K562 (cell line): ENCODE results near the gene EMD. TPM values are rescaled to one million over a fixed set of nuclear protein-coding genes. Genes with fewer than 3 reads are reported as not detected.
A peak's percentile ranks its signal among the peaks of the same experiment; 100 is the strongest.

Experiments
- C11orf30 ChIP-seq: fragments of 450-650 bp; IDR thresholded peaks from 2 replicates; pipeline ENCODE4 v1.6.1; 2016; ENCODE audit warnings: low read depth, mild to moderate bottlenecking
- HDAC3 ChIP-seq: fragments of 450-650 bp; IDR thresholded peaks from 2 replicates; pipeline ENCODE4 v1.6.1; 2018; ENCODE audit warnings: borderline replicate concordance, mild to moderate bottlenecking, moderate library complexity; ENCODE audit not compliant: partially characterized antibody
- NRF1 ChIP-seq, 2 experiments: fragments of 450-650 bp; IDR thresholded peaks in 1 of 2; conservative IDR thresholded peaks in 1 of 2; 2 replicates each; pipeline ENCODE4 v1.6.1; 2014; ENCODE audit warnings: mild to moderate bottlenecking in 2 of 2
- ZNF707 ChIP-seq: fragments of 250-450 bp; sonication (Bioruptor Pico); conservative IDR thresholded peaks from 2 replicates; pipeline ENCODE4 v1.8.0; 2022; ENCODE audit warnings: inconsistent platforms, mild to moderate bottlenecking, moderate library complexity
- polyA plus RNA-seq, 8 experiments: library from polyadenylated mRNA; depleted of rRNA in 4 of 8; stranded (reverse) in 5 of 8; unstranded in 3 of 8; fragments of >200 nt; fragmentation: Nextera tagmentation in 2 of 8; fragmentation: Illumina TruSeq in 1 of 8; extraction: Ambion mirVana in 2 of 8; extraction: Trizol in 1 of 8; gene quantifications; 2 replicates each; pipeline versions ENCODE4 v1.2.1 to v1.2.3, GENCODE V29; 2011 to 2014; ENCODE audit warnings: inconsistent platforms in 1 of 8, missing spikeins in 1 of 8
- total RNA-seq, 7 experiments: library from RNA; depleted of rRNA in 6 of 7; stranded (reverse); fragments of >200 nt in 6 of 7; fragmentation: Illumina TruSeq in 2 of 7; extraction: Trizol in 2 of 7; gene quantifications; 2 replicates each; pipeline versions ENCODE4 v1.2.1 to v1.2.3, GENCODE V29; 2011 to 2021; ENCODE audit warnings: low replicate concordance in 1 of 7
- TF ChIP-seq, protein P1 (sequence below): fragments of 450-650 bp; IDR thresholded peaks from 2 replicates; pipeline ENCODE4 v1.6.1; 2016; ENCODE audit warnings: mild to moderate bottlenecking, moderate library complexity
- TF ChIP-seq, protein P2 (sequence below): fragments of 450-650 bp; formaldehyde crosslinking; IDR thresholded peaks from 2 replicates; pipeline ENCODE4 v1.4.0; 2022; ENCODE audit warnings: mild to moderate bottlenecking, moderate library complexity
- TF ChIP-seq, protein P3 (sequence below): fragments of 200-800 bp; sonication (Bioruptor generic); IDR thresholded peaks from 2 replicates; pipeline ENCODE4 v1.6.1; 2016; ENCODE audit warnings: missing genetic modification characterization, missing compliant biosample characterization

The EMD gene
- total and polyA plus RNA-seq, 9 of the 15 experiments (the other 6 are each of a cell fraction or from before 2014, with no cell fraction given) = 2.3 to 206 (median 61.9) TPM

DNA sequence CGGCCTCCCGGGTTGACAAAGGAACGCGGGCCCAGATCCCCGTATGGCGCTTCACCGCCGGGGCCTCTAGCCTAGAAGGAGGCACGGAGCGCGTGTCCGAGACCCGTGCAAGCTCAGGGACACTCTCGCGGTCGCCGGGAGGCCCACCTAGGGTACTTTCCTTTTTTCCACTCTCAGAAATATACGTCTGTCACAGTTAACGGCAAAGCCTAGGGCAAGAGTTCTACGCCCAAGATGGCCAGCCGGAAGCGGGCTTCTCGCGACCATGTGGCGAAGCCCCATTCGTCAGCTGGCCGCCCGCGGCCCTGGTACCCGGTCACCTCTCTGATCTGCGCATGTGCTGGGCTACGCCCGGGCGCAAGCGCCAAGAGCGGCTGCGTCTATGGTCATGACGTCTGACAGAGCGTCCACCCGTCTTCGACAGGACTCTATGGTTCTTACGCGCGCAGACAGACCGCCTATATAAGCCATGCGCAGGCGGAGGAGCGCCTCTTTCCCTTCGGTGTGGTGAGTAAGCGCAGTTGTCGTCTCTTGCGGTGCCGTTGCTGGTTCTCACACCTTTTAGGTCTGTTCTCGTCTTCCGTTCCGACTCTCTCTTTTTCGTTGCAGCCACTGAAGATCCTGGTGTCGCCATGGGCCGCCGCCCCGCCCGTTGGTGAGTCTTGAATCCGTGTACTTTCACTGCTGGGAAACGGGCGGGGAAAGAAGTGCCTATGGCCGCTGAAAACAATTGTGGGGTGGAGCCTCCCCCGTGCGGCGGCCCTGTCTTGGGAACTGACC is 19.0 kb downstream of the EMD start, which contains the start of gene RPL10 (continued):
- TF ChIP-seq, protein P1, sequence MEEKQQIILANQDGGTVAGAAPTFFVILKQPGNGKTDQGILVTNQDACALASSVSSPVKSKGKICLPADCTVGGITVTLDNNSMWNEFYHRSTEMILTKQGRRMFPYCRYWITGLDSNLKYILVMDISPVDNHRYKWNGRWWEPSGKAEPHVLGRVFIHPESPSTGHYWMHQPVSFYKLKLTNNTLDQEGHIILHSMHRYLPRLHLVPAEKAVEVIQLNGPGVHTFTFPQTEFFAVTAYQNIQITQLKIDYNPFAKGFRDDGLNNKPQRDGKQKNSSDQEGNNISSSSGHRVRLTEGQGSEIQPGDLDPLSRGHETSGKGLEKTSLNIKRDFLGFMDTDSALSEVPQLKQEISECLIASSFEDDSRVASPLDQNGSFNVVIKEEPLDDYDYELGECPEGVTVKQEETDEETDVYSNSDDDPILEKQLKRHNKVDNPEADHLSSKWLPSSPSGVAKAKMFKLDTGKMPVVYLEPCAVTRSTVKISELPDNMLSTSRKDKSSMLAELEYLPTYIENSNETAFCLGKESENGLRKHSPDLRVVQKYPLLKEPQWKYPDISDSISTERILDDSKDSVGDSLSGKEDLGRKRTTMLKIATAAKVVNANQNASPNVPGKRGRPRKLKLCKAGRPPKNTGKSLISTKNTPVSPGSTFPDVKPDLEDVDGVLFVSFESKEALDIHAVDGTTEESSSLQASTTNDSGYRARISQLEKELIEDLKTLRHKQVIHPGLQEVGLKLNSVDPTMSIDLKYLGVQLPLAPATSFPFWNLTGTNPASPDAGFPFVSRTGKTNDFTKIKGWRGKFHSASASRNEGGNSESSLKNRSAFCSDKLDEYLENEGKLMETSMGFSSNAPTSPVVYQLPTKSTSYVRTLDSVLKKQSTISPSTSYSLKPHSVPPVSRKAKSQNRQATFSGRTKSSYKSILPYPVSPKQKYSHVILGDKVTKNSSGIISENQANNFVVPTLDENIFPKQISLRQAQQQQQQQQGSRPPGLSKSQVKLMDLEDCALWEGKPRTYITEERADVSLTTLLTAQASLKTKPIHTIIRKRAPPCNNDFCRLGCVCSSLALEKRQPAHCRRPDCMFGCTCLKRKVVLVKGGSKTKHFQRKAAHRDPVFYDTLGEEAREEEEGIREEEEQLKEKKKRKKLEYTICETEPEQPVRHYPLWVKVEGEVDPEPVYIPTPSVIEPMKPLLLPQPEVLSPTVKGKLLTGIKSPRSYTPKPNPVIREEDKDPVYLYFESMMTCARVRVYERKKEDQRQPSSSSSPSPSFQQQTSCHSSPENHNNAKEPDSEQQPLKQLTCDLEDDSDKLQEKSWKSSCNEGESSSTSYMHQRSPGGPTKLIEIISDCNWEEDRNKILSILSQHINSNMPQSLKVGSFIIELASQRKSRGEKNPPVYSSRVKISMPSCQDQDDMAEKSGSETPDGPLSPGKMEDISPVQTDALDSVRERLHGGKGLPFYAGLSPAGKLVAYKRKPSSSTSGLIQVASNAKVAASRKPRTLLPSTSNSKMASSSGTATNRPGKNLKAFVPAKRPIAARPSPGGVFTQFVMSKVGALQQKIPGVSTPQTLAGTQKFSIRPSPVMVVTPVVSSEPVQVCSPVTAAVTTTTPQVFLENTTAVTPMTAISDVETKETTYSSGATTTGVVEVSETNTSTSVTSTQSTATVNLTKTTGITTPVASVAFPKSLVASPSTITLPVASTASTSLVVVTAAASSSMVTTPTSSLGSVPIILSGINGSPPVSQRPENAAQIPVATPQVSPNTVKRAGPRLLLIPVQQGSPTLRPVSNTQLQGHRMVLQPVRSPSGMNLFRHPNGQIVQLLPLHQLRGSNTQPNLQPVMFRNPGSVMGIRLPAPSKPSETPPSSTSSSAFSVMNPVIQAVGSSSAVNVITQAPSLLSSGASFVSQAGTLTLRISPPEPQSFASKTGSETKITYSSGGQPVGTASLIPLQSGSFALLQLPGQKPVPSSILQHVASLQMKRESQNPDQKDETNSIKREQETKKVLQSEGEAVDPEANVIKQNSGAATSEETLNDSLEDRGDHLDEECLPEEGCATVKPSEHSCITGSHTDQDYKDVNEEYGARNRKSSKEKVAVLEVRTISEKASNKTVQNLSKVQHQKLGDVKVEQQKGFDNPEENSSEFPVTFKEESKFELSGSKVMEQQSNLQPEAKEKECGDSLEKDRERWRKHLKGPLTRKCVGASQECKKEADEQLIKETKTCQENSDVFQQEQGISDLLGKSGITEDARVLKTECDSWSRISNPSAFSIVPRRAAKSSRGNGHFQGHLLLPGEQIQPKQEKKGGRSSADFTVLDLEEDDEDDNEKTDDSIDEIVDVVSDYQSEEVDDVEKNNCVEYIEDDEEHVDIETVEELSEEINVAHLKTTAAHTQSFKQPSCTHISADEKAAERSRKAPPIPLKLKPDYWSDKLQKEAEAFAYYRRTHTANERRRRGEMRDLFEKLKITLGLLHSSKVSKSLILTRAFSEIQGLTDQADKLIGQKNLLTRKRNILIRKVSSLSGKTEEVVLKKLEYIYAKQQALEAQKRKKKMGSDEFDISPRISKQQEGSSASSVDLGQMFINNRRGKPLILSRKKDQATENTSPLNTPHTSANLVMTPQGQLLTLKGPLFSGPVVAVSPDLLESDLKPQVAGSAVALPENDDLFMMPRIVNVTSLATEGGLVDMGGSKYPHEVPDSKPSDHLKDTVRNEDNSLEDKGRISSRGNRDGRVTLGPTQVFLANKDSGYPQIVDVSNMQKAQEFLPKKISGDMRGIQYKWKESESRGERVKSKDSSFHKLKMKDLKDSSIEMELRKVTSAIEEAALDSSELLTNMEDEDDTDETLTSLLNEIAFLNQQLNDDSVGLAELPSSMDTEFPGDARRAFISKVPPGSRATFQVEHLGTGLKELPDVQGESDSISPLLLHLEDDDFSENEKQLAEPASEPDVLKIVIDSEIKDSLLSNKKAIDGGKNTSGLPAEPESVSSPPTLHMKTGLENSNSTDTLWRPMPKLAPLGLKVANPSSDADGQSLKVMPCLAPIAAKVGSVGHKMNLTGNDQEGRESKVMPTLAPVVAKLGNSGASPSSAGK = peak; percentile 88
- TF ChIP-seq ZNF707 (CRISPR knock-in tag) (no peak), C11orf30 (peak; percentile 58), NRF1 (conservative IDR thresholded peaks at IDR 0.05 in 1 of 2, IDR thresholded peaks at IDR 0.05 in 1 of 2) (peak; percentile 98), HDAC3 (no peak)
- TF ChIP-seq, protein P2, sequence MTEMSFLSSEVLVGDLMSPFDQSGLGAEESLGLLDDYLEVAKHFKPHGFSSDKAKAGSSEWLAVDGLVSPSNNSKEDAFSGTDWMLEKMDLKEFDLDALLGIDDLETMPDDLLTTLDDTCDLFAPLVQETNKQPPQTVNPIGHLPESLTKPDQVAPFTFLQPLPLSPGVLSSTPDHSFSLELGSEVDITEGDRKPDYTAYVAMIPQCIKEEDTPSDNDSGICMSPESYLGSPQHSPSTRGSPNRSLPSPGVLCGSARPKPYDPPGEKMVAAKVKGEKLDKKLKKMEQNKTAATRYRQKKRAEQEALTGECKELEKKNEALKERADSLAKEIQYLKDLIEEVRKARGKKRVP (CRISPR knock-in tag) = no peak
- TF ChIP-seq, protein P3, sequence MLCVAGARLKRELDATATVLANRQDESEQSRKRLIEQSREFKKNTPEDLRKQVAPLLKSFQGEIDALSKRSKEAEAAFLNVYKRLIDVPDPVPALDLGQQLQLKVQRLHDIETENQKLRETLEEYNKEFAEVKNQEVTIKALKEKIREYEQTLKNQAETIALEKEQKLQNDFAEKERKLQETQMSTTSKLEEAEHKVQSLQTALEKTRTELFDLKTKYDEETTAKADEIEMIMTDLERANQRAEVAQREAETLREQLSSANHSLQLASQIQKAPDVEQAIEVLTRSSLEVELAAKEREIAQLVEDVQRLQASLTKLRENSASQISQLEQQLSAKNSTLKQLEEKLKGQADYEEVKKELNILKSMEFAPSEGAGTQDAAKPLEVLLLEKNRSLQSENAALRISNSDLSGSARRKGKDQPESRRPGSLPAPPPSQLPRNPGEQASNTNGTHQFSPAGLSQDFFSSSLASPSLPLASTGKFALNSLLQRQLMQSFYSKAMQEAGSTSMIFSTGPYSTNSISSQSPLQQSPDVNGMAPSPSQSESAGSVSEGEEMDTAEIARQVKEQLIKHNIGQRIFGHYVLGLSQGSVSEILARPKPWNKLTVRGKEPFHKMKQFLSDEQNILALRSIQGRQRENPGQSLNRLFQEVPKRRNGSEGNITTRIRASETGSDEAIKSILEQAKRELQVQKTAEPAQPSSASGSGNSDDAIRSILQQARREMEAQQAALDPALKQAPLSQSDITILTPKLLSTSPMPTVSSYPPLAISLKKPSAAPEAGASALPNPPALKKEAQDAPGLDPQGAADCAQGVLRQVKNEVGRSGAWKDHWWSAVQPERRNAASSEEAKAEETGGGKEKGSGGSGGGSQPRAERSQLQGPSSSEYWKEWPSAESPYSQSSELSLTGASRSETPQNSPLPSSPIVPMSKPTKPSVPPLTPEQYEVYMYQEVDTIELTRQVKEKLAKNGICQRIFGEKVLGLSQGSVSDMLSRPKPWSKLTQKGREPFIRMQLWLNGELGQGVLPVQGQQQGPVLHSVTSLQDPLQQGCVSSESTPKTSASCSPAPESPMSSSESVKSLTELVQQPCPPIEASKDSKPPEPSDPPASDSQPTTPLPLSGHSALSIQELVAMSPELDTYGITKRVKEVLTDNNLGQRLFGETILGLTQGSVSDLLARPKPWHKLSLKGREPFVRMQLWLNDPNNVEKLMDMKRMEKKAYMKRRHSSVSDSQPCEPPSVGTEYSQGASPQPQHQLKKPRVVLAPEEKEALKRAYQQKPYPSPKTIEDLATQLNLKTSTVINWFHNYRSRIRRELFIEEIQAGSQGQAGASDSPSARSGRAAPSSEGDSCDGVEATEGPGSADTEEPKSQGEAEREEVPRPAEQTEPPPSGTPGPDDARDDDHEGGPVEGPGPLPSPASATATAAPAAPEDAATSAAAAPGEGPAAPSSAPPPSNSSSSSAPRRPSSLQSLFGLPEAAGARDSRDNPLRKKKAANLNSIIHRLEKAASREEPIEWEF (CRISPR knock-in tag) = no peak
